Activated T-helper 1 cell treated with Interleukin-2 at 50 U/mL for 16 hours (primary cell): ENCODE data around the gene DHRS1.
"Not testable (repeated sequence)": the region's sequence is repeated elsewhere in the genome, so short reads cannot be mapped to it uniquely, and the experiment has no call there.

Experiments used
- DNase-seq: peaks from one replicate; pipeline ENCODE4 v3.0.0-alpha.2; 2020; ENCODE audit warnings: low read depth

The DHRS1 gene

DNA sequence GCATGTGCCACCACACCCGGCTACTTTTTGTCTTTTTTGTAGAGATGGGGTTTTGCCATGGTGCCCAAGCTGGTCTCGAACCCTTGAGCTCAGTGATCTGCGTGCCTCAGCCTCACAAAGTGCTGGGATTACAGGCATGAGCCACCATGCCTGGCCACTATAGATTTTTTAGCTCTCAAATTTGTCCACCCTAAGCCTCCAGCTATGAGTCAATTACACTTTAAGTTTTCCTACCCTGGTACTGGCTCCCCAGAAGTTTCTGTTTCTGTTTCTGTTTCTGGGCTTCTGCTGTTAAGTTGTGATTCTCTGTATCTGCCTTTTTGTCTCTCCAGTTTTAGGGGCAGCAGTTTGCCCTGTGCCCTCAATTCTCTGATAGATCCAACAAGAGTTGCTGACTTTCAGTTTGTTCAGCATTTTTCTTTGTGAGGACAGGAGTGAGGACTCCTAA lies 52.8 kb downstream of the DHRS1 start:
- no peak for DNase-seq

GRCh38 chr14:24245350-24245749 lies 54.2 kb downstream of the DHRS1 start:
- not testable (repeated sequence) for DNase-seq

GRCh38 chr14:24243336-24243836 lies 56.2 kb downstream of the DHRS1 start:
- no peak for DNase-seq

DNA sequence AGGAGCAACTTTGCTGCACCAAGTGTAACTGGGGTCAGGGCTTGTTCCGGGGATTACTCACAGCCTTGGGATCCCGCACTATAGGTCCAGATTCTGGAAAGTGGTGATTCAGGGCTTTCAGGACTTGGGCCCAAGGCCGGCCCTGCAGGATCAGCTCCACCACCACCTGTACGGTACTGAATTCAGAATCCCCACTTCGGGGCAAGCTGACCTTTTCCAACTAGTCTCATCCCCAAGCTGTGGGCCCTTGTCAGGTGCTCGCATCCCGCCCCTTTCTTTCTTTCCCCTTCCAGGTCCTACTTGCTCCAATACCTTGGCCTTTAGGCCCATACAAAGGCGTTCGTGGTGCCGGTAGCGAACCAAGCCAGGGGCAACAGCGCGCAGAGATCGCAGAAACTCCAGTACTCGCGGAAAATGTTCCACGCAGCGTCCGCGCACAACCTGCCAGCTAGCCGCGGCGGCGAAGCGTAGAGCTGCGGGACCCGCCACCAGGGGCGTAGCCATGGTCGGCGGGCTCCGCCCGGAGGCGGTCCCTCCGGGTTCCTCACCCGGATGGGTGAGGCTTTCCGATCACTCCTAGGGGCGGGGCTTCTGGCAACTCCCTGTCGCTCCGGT lies 57.6 kb downstream of the DHRS1 start:
- DNase-seq = peak; percentile 88
